GM12878 (cell line): ENCODE measurements around the gene TEX9.

ENCODE experiments used
- FOS ChIP-seq: IDR thresholded peaks from 3 replicates; pipeline ENCODE4 v1.6.1; 2011; ENCODE audit warnings: borderline replicate concordance; ENCODE audit not compliant: insufficient read length; ENCODE audit errors: extremely low read depth
- SUZ12 ChIP-seq: fragments of 200-600 bp; sonication (generic); IDR thresholded peaks from one replicate; pipeline ENCODE4 v1.6.1; 2018; ENCODE audit warnings: antibody characterized with exemption, mild to moderate bottlenecking; ENCODE audit not compliant: unreplicated experiment
- TF ChIP-seq, protein P1 (sequence below): fragments of 450-650 bp; IDR thresholded peaks from 2 replicates; pipeline ENCODE4 v1.6.1; 2017; ENCODE audit warnings: mild to moderate bottlenecking, low read depth, inconsistent platforms; ENCODE audit not compliant: poor library complexity, severe bottlenecking
- TF ChIP-seq, protein P2 (sequence below): IDR thresholded peaks from 2 replicates; pipeline ENCODE4 v1.6.1; 2011; ENCODE audit warnings: low read depth, low read length, improper control_type of control experiment, borderline replicate concordance

DNA sequence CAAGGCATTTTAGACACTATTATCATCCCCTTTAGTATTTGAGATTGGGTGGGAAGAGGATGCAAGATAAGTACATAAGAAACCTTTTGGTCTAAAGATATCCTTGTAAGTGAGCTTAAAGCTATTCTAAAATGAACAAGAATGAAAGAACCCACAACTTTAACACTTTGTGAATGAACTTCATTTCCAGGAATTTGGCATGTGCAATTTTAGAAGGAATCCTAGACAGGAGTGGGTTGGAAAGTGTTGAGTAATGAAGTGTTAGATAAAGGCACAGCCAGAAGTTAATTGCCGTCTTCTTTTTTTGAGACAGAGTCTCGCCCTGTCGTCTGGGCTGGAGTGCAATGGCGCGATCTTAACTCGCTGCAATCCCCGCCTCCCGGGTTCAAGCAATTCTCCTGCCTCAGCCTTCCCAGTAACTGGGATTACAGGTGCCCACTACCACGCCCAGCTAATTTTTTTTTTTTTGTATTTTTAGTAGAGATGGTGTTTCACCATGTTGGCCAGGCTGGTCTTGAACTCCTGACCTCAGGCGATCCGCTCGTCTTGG lies 13.2 kb upstream of the TEX9 start:
- TF ChIP-seq, protein P1, sequence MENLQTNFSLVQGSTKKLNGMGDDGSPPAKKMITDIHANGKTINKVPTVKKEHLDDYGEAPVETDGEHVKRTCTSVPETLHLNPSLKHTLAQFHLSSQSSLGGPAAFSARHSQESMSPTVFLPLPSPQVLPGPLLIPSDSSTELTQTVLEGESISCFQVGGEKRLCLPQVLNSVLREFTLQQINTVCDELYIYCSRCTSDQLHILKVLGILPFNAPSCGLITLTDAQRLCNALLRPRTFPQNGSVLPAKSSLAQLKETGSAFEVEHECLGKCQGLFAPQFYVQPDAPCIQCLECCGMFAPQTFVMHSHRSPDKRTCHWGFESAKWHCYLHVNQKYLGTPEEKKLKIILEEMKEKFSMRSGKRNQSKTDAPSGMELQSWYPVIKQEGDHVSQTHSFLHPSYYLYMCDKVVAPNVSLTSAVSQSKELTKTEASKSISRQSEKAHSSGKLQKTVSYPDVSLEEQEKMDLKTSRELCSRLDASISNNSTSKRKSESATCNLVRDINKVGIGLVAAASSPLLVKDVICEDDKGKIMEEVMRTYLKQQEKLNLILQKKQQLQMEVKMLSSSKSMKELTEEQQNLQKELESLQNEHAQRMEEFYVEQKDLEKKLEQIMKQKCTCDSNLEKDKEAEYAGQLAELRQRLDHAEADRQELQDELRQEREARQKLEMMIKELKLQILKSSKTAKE, result no peak
- TF ChIP-seq FOS (no peak), SUZ12 (no peak)
- TF ChIP-seq, protein P2, sequence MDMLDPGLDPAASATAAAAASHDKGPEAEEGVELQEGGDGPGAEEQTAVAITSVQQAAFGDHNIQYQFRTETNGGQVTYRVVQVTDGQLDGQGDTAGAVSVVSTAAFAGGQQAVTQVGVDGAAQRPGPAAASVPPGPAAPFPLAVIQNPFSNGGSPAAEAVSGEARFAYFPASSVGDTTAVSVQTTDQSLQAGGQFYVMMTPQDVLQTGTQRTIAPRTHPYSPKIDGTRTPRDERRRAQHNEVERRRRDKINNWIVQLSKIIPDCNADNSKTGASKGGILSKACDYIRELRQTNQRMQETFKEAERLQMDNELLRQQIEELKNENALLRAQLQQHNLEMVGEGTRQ, result no peak
